SK-N-MC (cell line): Measurements from ENCODE around the gene TTK.

Experiments used
- EZH2 ChIP-seq: fragments of 200-600 bp; sonication (generic); IDR thresholded peaks from one replicate; pipeline ENCODE4 v1.6.1; 2017; ENCODE audit warnings: antibody characterized with exemption
- FOXP2 ChIP-seq: optimal IDR thresholded peaks from 2 replicates; pipeline ENCODE3; 2011; ENCODE audit warnings: mild to moderate bottlenecking, moderate library complexity; ENCODE audit not compliant: insufficient read depth; ENCODE audit errors: extremely low read length, control extremely low read depth
- POLR2AphosphoS5 ChIP-seq: IDR thresholded peaks from 2 replicates; pipeline ENCODE4 v1.6.1; 2012; ENCODE audit warnings: mild to moderate bottlenecking, low read depth, low read length, borderline replicate concordance

- TF ChIP-seq POLR2AphosphoS5 (no peak), EZH2 (no peak), FOXP2 (no peak)
These were observed 2.1 kb downstream of the TTK start for GRCh38 chr6:80006541-80006940.
